GM21360 (cell line): ENCODE data around the gene GRIK5.
"Not testable (repeated sequence)": the region's sequence is repeated elsewhere in the genome, so short reads cannot be mapped to it uniquely, and the experiment has no call there.

Source experiments
- ATAC-seq: cut with Tn5 transposase; IDR thresholded peaks from one replicate; pipeline ENCODE4 v1.9.1; 2021; ENCODE audit warnings: mild to moderate bottlenecking, moderate library complexity; ENCODE audit not compliant: unreplicated experiment

The GRIK5 gene, protein sequence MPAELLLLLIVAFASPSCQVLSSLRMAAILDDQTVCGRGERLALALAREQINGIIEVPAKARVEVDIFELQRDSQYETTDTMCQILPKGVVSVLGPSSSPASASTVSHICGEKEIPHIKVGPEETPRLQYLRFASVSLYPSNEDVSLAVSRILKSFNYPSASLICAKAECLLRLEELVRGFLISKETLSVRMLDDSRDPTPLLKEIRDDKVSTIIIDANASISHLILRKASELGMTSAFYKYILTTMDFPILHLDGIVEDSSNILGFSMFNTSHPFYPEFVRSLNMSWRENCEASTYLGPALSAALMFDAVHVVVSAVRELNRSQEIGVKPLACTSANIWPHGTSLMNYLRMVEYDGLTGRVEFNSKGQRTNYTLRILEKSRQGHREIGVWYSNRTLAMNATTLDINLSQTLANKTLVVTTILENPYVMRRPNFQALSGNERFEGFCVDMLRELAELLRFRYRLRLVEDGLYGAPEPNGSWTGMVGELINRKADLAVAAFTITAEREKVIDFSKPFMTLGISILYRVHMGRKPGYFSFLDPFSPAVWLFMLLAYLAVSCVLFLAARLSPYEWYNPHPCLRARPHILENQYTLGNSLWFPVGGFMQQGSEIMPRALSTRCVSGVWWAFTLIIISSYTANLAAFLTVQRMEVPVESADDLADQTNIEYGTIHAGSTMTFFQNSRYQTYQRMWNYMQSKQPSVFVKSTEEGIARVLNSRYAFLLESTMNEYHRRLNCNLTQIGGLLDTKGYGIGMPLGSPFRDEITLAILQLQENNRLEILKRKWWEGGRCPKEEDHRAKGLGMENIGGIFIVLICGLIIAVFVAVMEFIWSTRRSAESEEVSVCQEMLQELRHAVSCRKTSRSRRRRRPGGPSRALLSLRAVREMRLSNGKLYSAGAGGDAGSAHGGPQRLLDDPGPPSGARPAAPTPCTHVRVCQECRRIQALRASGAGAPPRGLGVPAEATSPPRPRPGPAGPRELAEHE

DNA sequence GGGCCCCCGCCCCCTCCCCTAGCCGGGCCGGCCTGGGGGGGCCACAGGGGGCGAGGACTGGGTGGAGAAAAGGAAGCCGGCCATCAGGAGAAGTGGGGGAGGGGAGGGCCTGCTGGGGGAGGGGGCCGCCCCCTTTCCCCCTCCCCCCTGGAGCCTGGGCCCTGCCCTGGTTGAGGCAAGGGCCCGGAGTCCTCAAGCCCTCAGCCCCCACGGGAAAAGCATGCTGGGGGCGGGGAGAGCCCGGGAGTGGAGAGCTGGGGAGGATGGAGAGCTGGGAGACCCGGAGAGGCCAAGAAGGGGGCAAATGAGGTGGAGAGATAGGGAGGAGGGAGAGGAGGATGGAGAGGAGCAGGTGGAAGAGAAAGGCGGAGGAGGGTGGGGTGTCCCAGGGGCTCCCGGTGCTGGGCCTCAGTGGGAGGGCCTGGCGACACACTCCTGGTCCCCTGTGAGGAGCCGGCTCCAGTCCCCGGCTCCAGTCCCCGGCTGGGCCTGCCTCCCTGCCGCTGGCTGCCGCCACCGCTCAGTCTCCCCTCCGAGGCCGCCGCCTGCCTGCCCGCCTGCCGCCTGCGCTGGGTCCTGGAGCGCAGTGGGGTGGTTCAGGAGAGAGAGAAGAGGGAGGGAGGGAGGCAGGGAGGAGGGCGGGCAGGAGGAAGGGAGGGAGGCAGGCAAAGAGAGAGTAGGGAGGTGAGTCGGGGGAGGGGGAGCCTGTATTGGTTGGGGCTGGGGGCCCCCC is at the start of gene GRIK5:
Gene GRIK5, minus strand, starts transcription at position 588 of the 733 bp plus-strand sequence. CDS start 4,436 bp downstream, outside the sequence.
- ATAC-seq: no peak

DNA sequence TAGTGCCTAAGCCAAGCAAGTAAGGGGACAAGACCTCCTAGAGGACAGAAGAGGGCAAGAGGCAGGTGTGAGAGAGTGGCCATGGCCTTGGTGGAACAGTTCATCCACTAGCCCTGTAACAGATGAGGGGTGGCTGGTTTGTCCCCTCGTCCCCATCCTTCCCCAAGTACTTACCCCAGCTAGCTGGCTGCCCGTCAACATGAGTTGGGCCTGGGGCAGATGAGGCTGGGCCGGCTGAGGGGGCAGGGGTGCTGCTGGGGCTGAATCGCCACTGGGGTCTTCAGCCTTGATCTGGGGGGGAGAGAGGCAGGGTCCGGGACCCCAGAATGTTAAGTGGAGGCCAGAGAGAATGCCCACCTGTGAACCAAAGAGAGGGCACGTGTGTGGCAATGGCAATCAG is 47.1 kb upstream of the GRIK5 start:
- no peak for ATAC-seq

DNA sequence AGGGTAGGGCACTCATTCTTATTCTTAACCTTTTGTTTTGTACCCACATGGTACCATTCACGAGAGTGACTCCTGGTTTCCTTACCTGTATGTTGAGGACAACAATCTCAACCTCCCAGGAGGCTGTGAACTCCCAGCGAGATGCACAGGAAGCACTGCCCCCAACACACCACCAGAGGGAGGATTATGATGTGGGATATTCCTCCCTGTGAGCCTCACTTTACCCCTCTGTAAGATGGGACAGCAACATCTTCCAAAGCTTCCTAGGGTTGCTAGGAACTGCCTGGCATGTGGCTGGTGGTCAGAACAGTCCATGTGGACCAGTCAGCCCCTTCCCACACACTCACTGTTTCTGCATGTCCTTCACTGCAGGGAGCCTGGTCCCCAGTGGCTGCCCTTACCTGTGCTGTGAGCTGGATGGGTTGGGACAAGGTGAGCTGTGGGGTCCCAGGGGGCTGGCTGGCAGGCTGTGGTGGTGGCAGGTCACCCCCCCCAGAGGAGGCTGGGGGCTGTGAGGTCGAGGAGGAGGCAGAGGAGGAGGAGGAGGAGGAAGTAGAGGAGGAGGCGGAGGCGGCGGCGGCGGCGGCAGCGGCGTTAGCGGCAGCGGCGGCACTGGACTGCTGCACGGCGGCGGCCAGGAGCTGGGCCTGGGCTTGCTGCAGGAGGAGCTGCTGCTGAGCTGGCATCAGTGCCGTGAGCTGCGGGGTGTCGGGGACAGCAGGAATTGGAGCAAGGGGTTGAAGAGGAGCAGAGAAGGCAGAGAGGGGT is 46.5 kb upstream of the GRIK5 start:
- no peak for ATAC-seq

DNA sequence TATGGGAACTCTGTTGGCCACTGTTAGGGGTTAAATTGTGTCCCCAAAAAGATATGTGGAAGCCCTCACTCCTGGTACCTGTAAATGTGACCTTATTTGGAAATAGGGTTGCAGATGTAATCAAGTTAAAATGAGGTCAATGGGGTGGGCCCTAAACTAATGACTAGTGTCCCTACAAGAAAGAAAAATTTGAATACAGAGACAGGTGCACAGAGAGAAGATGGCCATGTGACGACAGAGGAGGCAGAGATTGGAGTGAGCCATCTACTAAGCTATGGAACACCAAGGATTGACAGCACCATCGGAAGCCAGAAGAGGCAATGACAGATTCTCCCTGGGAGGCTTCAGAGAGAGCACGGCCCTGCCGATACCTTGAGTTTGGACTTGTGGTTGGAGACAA is 45.7 kb upstream of the GRIK5 start:
- no peak for ATAC-seq

DNA sequence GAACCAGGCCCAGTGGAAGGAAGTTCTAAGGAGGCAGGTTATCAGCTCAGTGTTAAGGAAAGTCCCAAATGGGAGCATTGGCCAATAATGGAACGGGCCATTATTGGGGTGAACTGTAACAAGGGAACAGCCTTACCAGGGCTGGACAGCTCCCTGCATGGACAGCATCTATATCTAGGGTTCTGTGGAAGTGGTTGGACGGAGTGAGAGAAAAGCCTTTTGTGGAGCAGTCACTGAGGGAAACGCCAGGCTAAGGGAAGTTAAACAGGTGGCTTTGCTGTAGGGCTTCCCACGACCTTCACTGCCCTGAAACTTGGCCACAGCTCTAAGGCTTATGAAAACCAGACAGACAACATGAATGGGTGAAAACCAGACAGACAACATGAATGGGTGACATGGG is 45.2 kb upstream of the GRIK5 start:
- no peak for ATAC-seq

DNA sequence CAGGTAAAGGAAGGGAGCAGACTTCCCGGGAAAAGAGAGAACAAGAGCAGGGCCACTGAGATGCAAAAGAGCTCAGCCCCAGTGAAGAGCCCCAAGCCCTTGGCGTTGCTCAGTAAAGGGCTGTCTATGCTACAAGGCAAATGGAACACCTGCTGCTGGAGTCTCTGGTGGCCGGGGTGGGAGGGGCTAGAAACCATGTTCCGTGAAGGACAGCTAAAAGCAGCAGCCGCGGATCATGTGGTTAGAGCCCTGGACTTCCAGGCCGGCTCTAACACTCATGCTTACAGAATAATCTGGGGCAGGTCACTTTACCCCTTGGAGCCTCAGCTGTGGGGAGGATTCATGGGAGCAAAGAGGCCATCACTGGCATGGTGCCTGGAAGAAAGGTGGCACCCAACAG is 44.4 kb upstream of the GRIK5 start:
- peak; percentile 46 for ATAC-seq

DNA sequence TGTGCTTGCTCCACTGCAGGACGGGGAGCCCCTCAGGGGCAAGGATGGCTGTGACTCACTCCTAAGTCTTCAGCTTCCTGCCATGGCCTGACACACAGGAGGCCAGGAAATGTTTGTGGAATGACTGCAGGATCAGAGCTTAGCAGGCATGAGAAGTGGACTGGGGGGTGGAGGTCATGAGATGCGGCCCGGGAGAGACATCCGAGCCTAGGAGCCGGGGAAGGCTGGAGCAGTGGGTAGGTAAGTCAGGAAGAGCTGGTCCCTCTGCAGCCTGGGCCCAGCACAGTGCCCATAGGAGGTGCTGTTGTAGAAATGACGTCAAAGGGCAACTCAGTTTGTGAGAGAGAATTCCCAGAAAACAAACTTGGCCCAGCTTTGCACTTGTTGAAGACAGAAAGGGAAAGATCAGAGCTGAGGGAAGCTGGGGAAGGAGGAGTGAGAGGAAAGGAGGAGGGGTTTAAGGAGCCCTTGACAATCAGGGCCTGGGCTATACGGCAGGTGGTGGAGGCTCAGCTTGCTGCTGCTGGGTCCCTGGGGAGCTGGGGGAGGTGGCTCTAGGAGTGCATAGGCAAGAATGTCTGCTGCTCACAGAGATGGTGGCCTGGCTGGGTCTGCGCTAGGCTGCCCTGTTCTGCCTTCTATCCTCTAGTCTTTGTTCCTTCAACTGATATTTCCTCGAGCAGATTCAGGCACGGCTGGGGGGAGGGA is 43.8 kb upstream of the GRIK5 start:
- peak; percentile 41 for ATAC-seq

DNA sequence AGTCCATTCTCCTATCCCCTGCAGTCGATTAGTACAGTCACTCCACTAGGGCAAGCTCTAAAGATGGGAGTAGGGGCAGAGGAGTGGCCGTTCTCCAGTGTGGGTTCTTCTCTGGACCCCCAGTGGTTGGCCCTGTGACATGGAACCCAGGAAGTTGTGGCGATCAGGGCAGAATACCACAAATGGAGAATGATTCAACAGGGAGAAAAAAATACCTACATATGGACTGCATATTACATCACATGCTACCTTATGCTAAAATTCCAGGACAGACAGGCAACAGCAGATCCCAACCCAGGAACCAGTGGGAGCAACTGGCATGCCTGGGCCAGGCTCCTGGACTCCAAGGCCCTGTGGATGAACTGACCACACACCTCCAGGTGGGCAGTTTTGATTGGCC is 41.8 kb upstream of the GRIK5 start:
- no peak for ATAC-seq

DNA sequence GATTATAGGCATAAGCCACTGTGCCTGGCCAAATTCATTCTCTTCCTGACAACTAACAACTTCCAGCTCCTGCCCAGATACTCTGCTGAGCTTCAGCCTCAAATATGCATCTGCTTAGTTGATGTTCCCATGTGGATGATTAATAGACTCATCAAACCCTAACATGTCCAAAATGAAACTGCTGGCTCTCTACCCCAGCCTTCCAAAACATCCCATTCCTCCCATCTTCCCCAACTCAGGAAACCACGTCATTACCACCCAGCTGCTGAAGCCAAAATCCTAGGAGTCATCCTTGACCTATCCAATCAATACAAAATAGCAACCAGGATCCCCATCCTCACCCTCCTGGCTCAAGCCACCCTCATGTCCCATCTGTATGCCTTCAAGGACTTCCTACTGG is 41.4 kb upstream of the GRIK5 start:
- no peak for ATAC-seq

DNA sequence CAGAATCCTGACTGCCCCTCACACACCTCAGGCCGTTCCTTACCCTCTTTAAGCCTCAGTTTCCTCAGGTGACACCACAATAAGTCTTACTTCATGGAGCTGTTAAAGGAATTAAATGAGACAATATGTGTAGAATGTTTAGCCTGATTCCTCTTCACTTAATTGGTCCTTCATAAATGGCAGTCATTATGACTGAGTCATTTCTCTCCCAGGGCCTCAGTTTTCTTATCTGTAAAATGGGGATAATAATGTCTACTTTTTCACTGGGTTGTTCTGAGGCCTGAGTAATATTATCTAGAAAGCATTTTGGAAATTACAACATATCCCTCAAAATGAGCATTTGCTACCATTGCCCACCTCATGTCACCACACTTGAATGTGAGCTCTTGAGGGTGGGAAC is 40.7 kb upstream of the GRIK5 start:
- no peak for ATAC-seq

DNA sequence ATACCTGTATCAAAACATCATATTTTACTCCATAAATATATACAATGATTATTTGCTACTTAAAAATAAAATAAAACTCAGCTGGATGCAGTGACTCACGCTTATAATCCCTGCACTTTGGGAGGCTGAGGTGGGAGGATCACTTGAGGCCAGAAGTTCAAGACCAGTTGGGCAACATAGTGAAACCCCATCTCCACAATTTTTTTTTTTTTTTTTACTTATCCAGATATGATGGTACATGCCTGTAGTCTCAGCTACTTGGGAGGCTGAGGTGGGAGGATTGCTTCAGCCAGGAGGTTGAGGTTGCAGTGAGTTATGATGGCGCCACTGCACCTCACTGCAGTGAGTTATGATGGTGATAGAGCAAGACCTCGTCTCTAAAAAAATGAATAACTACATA is 39.9 kb upstream of the GRIK5 start:
- no peak for ATAC-seq

DNA sequence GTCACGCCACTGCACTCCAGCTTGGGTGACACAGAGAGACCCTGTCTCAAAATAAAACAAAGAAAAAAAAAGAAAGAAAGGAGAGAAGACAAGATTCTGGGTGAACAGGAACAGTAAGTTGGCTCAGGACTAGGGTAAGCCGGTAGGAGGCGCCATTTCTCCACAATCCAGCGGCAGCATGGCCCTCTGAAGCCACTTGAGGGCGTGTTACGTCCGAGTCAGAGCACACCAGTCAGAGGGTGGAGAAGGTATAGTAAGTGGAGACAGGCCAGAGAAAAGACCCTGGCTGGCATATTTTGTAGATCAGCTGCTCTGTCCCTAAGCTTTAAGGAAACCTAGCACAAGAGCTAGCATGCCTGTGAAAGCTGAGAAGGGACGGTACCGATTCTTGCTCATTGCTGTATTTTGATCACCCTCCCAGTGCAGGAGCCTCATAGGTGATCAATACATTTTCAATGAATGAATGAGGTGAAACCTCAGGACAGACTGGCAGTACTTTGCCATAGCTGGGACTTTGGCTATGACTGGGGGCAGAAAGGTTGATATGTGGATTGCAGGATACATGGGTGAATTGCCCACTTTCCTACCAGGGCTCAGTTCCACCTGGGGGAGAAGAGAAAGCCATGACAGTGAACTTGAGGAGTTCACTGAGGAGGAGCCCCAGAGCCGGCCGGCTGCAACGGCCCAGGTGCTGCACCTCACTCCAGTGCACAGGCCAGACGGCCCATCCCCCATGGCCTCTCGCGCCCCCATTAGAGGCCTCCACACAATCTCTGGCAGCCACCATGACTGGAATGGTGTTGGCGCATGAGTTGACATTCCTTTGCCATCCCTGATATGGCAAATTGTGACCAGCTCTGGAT is 38.8 kb upstream of the GRIK5 start:
- no peak for ATAC-seq

DNA sequence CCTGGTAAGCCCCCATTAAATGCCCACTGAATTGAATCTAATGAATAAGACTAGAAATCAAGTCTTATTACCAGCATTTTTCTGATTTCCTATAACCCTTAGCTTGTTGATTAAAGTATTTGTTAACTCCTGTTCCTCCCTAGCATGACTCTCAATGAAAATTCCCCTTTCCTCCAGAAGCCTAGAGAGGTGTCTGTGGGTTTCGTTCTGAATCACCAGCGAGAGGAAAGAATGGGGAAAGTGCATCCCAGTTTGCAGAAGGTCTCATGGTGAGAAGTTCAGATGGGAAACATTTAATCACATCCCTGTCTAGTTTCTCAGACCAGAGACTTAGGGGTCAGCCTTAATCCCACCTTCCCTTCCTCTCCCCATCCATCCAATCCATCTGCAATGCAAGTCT is 35.4 kb upstream of the GRIK5 start:
- ATAC-seq: no peak

DNA sequence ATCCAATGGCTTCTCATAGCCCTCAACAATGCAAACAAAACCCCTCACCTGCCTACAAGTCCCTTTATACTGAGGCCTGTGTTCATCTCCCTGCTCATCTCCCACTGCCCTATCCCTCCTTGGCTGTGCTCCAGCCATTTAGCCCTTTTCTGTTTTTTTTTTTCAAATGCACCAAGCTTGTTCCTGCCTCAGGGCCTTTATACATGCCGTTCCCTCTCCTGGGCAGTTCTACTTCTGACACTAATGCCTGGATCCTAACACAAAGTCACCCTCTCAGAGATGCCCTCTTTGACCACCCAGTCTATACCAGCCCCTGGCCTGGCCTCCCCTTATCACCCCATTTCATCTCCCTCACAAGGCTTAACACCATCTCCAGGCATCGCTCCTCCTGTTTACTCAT is 32.9 kb upstream of the GRIK5 start:
- no peak for ATAC-seq

DNA sequence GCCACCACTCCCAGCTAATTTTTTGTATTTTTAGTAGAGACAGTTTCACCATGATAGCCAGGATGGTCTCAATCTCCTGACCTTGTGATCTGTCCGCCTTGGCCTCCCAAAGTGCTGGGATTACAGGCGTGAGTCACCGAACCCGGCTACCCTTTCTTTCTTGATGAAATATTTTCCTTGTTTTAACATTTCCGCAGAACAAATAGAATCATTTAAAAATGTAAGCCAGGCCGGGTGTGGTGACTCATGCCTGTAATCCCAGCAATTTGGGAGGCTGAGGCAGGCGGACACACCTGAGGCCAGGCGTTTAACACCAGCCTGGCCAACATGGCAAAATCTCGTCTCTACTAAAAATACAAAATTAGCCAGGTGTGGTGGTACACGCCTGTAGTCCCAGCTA is 30.2 kb upstream of the GRIK5 start:
- ATAC-seq: not testable (repeated sequence)

DNA sequence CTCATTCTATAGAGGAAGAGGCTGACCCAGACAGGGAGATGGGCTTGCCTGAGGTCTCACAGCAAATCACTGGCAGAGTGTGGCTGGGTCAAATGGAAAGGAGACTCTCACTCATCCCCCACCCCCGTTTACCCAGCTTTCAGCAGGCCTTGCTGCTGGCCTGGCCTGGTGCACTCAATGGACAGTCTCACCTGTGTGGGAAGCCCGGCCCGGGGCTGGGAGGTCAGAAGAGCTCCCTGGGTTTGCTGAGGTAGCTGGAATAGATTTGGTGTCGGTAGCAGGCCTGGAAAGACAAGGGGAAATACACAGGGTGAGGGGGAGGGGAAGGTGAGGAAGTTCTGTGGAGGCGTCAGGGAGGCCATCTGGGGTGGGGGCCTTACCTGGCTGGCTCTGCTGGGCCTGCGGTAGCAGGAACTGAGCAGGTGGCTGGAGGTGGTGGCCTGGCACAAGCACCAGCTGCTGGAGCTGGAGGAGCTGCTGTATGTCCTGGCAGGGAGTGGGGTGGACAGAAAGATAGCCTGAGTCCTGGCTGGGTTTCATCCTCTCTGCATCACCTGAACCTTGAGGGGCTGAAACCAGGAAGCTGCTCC is 29.4 kb upstream of the GRIK5 start:
- no peak for ATAC-seq

DNA sequence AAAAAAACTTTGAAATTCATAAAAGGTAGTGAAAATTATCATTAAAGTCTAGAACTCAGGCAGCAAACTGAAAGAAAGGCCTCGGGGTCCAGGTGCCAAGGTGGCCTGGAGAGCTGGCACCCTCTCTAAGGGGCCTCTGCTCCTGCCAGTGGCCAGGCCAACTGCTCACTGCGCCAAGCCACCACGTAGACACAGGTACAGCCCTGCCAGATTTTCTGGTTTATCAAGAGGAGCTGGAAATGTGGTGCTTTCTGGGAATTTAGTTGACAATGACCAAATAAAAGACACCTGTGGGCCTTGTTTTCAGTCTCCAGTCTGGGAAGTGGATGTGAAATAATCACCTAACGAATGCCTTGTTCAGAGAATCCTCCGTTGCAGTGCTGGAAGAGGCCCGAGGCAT is 28.8 kb upstream of the GRIK5 start:
- ATAC-seq: no peak

DNA sequence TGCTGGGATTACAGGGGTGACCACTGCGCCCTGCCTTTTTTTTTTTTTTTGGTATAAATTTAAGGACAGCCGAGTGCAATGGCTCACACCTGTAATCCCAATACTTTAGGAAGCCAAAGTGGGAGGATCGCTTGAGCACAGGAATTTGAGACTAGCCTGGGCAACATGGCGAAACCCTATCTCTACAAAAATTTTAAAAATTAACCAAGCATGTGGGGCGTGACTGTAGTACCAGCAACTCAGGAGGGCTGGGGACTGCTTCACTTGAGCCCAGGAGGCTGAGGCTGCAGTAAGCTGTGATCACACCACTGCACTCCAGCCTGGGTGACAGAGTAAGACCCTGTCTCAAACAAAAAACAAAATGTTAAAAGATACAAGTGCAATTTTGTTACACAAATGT is 27.5 kb upstream of the GRIK5 start:
- no peak for ATAC-seq
